Epithelial cell of proximal tubule (primary cell): ENCODE data around the gene EFCAB6. TPM values are rescaled to one million over a fixed set of nuclear protein-coding genes. Genes with fewer than 3 reads are reported as not detected.

Source experiments
- DNase-seq: peaks from one replicate; pipeline ENCODE4 v3.0.0-alpha.2; 2011; ENCODE audit warnings: low read depth
- H3K4me3 ChIP-seq: 2 replicates; pipeline ENCODE4 v1.5.1; 2011; ENCODE audit warnings: low read depth, mild to moderate bottlenecking, low read length
- CTCF ChIP-seq: conservative IDR thresholded peaks from 2 replicates; pipeline ENCODE4 v1.5.1; 2012; ENCODE audit warnings: low read depth, mild to moderate bottlenecking, low read length
- total RNA-seq: library from RNA; depleted of rRNA; stranded (reverse); fragments of >200 nt; gene quantifications from 2 replicates; pipeline ENCODE4 v1.2.3, GENCODE V29; 2015

Gene EFCAB6
- total RNA-seq, 1 donor from 2014 or later = 0.23 TPM

GRCh38 chr22:43858156-43858895, 46.2 kb upstream of the EFCAB6 start:
- DNase-seq = no peak
- TF ChIP-seq CTCF = no peak
- H3K4me3 ChIP-seq = no peak overlapping the region

- no peak overlapping the region for H3K4me3 ChIP-seq
- no peak for TF ChIP-seq CTCF
- DNase-seq = no peak
Observed at GRCh38 chr22:43857367-43857766, 45.3 kb upstream of the EFCAB6 start.

GRCh38 chr22:43855431-43855830, 43.3 kb upstream of the EFCAB6 start:
- TF ChIP-seq CTCF = no peak
- no peak for DNase-seq
- no peak overlapping the region for H3K4me3 ChIP-seq

GRCh38 chr22:43854786-43855271, 42.7 kb upstream of the EFCAB6 start:
- H3K4me3 ChIP-seq = no peak overlapping the region
- no peak for TF ChIP-seq CTCF
- DNase-seq = no peak

- DNase-seq = no peak
- H3K4me3 ChIP-seq = no peak overlapping the region
- TF ChIP-seq CTCF = no peak
Observed at GRCh38 chr22:43854121-43854785, 42.1 kb upstream of the EFCAB6 start.

GRCh38 chr22:43853328-43853931, 41.3 kb upstream of the EFCAB6 start:
- no peak overlapping the region for H3K4me3 ChIP-seq
- no peak for TF ChIP-seq CTCF
- DNase-seq = no peak
